Measurements from ENCODE around the gene IRF2.
A peak's percentile ranks its signal among the peaks of the same experiment; 100 is the strongest.

IRF2 gene

DNA sequence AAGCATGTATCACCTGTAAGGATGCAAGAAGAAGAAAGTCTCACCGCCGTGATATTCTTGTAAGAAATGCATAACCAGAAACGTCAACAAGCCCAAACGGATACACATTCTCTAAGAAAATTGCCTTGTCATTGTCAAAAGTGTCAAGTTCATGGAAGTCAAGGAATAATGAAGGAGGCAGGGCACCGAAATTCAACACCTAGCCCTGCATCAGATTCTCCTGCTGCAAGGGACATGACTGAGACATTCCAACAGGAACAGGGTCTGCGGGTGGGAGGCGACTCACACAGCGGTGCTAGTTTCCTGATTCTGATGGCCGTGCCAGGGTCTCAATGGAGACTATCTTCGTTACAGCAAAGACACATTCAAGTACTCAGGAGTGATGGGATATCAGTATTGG is 26.7 kb downstream of the IRF2 start:
- Histone ChIP-seq H3K4me1 (ENCODE audit: control insufficient read depth, insufficient read depth, low read length) (peaks cover 33% of the 10 kb centered on the region), H3K4me3 (ENCODE audit: low read length) (no peak overlapping the region), H3K36me3 (ENCODE audit: insufficient read depth, low read length) (no peaks in the 10 kb centered on the region), H3K27me3 (ENCODE audit: control insufficient read depth, insufficient read depth, low read length) (no peaks in the 10 kb centered on the region), H3K9ac (ENCODE audit: low read depth, low read length) (no peak overlapping the region), H3K4me2 (ENCODE audit: low read length) (no peak overlapping the region), H3K9me3 (replicated peaks; ENCODE audit: low read length) (no peaks in the 10 kb centered on the region)

DNA sequence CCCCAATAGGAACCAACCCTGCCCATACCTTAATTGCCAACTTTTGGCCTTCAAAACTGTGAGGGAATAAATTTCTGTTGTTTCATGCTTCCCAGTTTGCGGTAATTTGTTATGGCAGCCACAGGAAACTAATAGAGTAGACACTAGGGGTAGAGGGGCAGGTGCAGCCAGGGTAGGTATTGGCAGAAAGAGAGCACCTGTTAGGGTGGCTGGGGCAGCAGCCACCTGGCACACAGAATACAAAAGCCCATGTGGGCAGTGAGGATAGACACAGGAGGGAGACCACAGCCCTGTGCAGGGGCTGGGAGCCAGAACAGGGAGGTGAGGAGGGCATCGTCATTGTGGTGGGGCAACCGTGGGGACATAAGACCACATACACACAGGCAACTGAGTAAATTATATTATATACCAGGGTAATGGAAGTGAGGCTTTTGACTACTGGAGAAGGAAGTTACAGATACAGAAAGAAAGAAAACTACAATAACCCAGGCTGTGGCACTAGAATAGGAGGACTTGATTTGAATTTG is 28.2 kb downstream of the IRF2 start:
- peaks cover 40% of the 10 kb centered on the region for H3K4me1 ChIP-seq (ENCODE audit: control insufficient read depth, insufficient read depth, low read length)
- H3K9ac ChIP-seq (ENCODE audit: low read depth, low read length) = no peak overlapping the region
- no peak overlapping the region for H3K4me3 ChIP-seq (ENCODE audit: low read length)
- H3K27me3 ChIP-seq (ENCODE audit: control insufficient read depth, insufficient read depth, low read length) = no peaks in the 10 kb centered on the region
- H3K4me2 ChIP-seq (ENCODE audit: low read length) = no peak overlapping the region
- H3K9me3 ChIP-seq (replicated peaks; ENCODE audit: low read length) = no peaks in the 10 kb centered on the region
- H3K36me3 ChIP-seq (ENCODE audit: insufficient read depth, low read length) = no peaks in the 10 kb centered on the region

DNA sequence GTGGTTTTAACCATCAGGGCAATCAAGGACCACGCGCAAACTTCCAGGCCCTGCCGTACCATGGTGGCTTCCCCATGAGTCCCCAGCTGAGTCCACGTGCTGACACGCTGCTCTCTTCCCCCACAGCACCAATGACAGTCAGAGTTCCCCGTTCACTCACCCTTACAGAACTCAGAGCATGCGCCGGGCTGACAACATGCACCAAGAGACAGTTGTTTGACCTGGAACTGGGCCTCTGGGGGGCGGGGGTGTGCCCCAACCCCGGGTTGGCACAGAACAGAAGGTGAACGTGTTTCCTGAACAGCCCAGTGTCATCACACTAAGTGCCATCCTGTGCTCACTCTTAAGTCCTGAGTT is 29.4 kb downstream of the IRF2 start:
- Histone ChIP-seq H3K36me3 (ENCODE audit: insufficient read depth, low read length) (no peaks in the 10 kb centered on the region), H3K9me3 (replicated peaks; ENCODE audit: low read length) (no peaks in the 10 kb centered on the region), H3K4me3 (ENCODE audit: low read length) (no peak overlapping the region), H3K9ac (ENCODE audit: low read depth, low read length) (no peak overlapping the region), H3K27me3 (ENCODE audit: control insufficient read depth, insufficient read depth, low read length) (no peaks in the 10 kb centered on the region), H3K4me2 (ENCODE audit: low read length) (no peak overlapping the region), H3K4me1 (ENCODE audit: control insufficient read depth, insufficient read depth, low read length) (peaks cover 30% of the 10 kb centered on the region)

DNA sequence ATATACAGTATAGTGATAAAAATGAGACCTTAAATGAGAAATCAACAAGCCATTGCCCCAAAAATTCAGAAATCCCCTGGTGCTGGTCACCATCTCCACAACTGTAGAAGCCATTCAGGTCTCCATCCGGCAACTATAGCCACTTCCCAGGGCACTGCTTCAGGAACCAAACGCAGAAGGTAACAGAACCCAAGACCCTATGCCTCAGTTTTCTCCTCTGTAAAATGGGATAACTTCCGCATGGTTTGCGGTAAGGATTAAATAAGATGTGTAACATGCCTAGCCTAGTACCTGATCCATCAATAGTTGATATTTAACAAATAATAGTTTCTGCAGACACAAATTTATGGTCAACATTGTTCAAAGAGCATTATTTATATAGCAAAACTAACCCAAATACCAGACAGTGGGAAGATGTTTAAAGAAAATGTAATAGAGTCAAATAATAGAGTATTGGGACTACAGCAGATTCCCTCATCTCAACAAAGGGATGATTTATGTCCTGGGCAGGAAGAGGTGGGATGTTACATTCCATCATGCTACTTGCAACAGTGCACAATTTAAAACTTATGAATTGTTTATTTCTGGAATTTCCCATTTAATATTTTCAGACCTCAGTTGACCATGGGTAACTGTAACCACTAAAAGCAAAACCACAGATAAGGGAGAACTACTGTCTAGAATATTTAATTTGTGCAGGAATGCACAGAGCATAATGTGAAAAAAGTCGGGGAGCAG is 30.0 kb downstream of the IRF2 start:
- Histone ChIP-seq H3K4me3 (ENCODE audit: low read length) (no peak overlapping the region), H3K9me3 (replicated peaks; ENCODE audit: low read length) (no peaks in the 10 kb centered on the region), H3K36me3 (ENCODE audit: insufficient read depth, low read length) (no peaks in the 10 kb centered on the region), H3K9ac (ENCODE audit: low read depth, low read length) (no peak overlapping the region), H3K4me2 (ENCODE audit: low read length) (no peak overlapping the region), H3K4me1 (ENCODE audit: control insufficient read depth, insufficient read depth, low read length) (peaks cover 25% of the 10 kb centered on the region), H3K27me3 (ENCODE audit: control insufficient read depth, insufficient read depth, low read length) (no peaks in the 10 kb centered on the region)

DNA sequence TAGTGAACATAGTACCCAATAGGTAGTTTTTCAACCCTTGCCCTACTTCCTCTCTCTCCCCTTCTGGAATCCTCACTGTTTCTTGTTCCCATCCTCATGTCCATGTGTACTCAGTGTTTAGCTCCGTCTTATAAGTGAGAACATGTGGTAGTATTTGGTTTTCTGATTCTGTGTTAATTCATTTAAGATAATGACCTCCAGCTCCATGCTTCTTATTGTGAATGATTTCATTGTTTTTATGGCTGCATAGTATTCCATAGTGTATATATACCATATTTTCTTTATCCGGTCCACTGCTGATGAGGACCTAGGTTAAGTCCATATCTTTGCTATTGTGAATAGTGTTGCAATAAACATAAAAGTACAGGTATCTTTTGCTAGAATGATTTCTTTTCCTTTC is 31.0 kb downstream of the IRF2 start:
- Histone ChIP-seq H3K4me3 (ENCODE audit: low read length) (no peak overlapping the region), H3K9ac (ENCODE audit: low read depth, low read length) (no peak overlapping the region), H3K4me2 (ENCODE audit: low read length) (no peak overlapping the region), H3K27me3 (ENCODE audit: control insufficient read depth, insufficient read depth, low read length) (no peaks in the 10 kb centered on the region), H3K9me3 (replicated peaks; ENCODE audit: low read length) (no peaks in the 10 kb centered on the region), H3K4me1 (ENCODE audit: control insufficient read depth, insufficient read depth, low read length) (peaks cover 14% of the 10 kb centered on the region), H3K36me3 (ENCODE audit: insufficient read depth, low read length) (no peaks in the 10 kb centered on the region)

DNA sequence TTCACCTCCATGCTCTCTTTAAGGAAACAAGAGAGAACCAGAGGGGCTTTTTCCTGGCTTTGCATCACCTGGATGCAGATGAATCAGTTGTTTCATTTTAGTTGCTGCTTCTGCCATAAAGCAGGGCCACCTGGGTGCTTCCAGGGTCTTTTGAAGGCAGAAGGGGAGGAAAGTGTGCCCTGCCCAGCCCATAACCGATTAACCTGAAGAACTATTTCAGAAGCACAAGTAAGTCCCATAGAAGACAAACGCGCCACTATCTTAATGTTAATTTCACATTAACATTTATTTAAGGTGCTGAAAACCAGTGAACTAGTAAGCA is 32.1 kb downstream of the IRF2 start:
- peaks cover 8% of the 10 kb centered on the region for H3K4me1 ChIP-seq (ENCODE audit: control insufficient read depth, insufficient read depth, low read length)

DNA sequence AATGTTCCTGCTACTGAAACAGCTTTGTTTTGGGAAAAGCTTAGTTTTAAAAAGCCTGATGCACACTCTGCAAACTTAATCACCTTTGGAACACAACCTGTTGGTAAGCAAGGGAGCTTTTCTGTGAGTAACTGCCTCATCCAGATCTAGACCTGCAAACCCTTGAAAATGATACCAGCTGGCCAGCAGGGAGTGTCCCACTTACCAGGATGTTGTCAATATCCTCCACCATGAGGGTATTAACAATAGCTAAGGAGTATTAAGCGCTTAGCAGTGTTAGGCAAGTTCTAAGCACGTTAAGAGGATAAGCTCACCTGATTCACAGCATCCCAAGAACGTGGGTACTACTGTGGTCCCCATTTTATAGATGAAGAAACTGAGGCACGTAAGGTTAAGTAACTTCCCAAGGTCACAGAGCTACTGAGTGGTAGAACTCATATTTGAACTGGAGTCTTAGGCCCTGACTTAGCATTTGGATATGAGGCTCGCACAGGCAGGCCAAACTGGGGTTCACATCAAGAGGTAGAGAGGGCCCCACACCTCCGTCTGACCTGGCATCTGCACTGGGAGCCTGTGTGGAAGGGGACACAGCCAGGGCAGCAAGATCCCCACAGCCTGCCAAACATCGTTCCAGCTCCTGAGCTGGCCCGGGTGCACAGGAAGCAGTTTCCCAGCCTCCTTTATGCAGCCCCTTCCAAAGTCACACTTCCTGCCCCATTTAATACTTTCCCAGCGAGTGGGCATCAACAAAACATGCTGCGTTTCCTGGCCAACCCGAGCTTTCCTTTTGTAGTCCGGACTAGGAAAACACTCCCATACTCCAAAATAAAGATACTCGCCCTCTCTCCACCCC is 32.7 kb downstream of the IRF2 start:
- H3K36me3 ChIP-seq (ENCODE audit: insufficient read depth, low read length) = no peaks in the 10 kb centered on the region
- peaks cover 8% of the 10 kb centered on the region for H3K4me1 ChIP-seq (ENCODE audit: control insufficient read depth, insufficient read depth, low read length)
- H3K4me2 ChIP-seq (ENCODE audit: low read length) = peak overlapping the region; percentile 22
- H3K4me3 ChIP-seq (ENCODE audit: low read length) = no peak overlapping the region
- no peaks in the 10 kb centered on the region for H3K9me3 ChIP-seq (replicated peaks; ENCODE audit: low read length)
- H3K9ac ChIP-seq (ENCODE audit: low read depth, low read length) = peak overlapping the region; percentile 28
- no peaks in the 10 kb centered on the region for H3K27me3 ChIP-seq (ENCODE audit: control insufficient read depth, insufficient read depth, low read length)

More for the DNA sequence above, 32.1 kb downstream of the IRF2 start:
- H3K9me3 ChIP-seq (replicated peaks; ENCODE audit: low read length) = no peaks in the 10 kb centered on the region
- no peaks in the 10 kb centered on the region for H3K36me3 ChIP-seq (ENCODE audit: insufficient read depth, low read length)
- peak overlapping the region; percentile 22 for H3K4me2 ChIP-seq (ENCODE audit: low read length)
- H3K4me3 ChIP-seq (ENCODE audit: low read length) = no peak overlapping the region
- H3K27me3 ChIP-seq (ENCODE audit: control insufficient read depth, insufficient read depth, low read length) = no peaks in the 10 kb centered on the region
- peak overlapping the region; percentile 28 for H3K9ac ChIP-seq (ENCODE audit: low read depth, low read length)

DNA sequence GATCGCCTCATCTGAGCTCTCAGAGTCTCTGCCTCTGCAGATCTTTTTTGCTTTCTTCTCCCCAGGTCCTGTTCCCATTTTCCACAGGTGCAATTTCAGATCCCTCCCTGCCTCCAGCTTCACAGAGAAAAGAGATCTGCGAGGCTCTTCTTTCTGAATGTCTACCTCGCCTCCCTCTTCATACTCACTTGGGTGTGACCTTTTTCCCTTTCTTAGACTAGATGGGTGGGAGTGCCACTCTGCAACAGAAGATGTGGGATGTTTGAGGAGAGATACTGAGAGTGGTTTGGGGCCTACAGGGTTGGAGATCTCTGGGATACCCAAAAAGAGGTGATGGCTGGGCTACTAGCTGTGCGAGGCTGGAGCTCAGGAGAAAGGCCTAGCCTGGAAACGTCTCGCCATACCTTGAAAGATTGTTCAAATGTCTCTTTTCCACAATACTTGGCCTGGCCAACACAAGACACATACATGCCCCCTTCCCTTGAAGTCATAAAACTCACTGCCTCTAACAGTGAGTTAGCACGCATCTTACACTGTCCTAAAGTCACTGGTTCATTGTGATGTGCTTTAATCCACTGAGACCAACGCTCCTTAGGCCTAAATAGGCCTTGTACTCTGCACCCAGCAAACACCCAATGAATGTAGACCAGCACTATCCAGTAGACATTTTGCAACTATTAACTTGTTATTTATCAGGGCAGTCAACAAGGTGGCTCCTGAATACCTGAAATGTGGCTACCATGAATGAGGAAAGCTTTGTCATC is 33.6 kb downstream of the IRF2 start:
- Histone ChIP-seq H3K4me2 (ENCODE audit: low read length) (no peak overlapping the region), H3K4me1 (ENCODE audit: control insufficient read depth, insufficient read depth, low read length) (peaks cover 8% of the 10 kb centered on the region), H3K27me3 (ENCODE audit: control insufficient read depth, insufficient read depth, low read length) (no peaks in the 10 kb centered on the region), H3K9ac (ENCODE audit: low read depth, low read length) (no peak overlapping the region), H3K9me3 (replicated peaks; ENCODE audit: low read length) (no peaks in the 10 kb centered on the region), H3K36me3 (ENCODE audit: insufficient read depth, low read length) (no peaks in the 10 kb centered on the region), H3K4me3 (ENCODE audit: low read length) (no peak overlapping the region)

DNA sequence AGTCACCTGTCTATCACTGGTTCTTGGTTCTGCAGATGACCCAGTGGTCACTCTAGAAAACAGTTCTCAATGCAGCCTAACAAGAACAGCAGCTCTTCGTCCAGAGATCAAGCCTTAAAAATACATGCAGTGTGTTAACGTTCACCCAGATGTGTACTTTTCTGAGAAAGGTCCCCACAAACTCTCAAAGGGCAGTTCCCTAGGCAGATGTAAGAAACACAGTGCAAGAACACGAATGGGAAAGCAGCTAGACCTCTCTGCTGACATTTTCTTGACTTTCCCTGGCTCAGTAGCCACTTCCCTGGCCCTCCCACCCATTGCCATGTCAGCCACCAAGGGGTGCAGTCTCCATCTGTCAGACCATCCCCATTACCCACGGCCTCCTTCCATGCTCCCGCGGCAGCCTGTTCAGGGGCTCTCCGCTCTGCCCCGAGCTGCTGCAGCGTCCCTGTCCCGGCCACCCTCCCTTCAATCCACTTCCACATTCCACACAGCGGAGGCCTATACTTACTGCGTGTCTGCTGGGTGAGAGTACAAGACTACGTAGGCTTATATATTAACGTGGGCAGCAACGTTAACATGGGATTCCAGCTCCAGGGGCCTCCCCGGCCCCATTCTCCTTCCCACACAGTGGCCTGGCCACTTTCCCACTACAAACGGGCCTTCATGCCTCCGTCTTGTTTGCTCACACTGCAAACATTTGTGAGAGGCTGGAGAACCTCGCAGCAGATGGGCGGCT is 34.3 kb downstream of the IRF2 start:
- Histone ChIP-seq H3K4me3 (ENCODE audit: low read length) (no peak overlapping the region), H3K4me2 (ENCODE audit: low read length) (no peak overlapping the region), H3K27me3 (ENCODE audit: control insufficient read depth, insufficient read depth, low read length) (no peaks in the 10 kb centered on the region), H3K4me1 (ENCODE audit: control insufficient read depth, insufficient read depth, low read length) (peaks cover 8% of the 10 kb centered on the region), H3K9me3 (replicated peaks; ENCODE audit: low read length) (no peaks in the 10 kb centered on the region), H3K9ac (ENCODE audit: low read depth, low read length) (no peak overlapping the region), H3K36me3 (ENCODE audit: insufficient read depth, low read length) (no peaks in the 10 kb centered on the region)

DNA sequence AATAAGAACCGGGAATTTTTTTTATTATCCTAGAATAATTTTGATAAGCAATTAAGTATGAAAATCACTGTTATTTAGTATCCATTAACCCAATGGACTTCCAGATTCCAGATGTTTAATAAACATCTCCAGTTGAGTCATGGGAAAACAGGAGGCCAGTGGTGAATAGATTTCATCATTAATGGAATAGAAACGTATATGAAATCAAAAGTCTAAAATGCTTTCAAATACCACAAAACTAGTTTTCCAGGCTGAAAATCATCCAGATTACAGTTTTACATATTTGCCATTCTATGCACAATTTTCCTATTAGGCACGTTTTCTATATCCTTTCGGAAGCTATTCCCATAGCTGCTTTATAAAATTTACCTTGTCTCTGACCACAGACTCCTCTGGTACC is 35.0 kb downstream of the IRF2 start:
- H3K4me1 ChIP-seq (ENCODE audit: control insufficient read depth, insufficient read depth, low read length) = peaks cover 12% of the 10 kb centered on the region
- H3K27me3 ChIP-seq (ENCODE audit: control insufficient read depth, insufficient read depth, low read length) = no peaks in the 10 kb centered on the region
- H3K4me2 ChIP-seq (ENCODE audit: low read length) = no peak overlapping the region
- no peaks in the 10 kb centered on the region for H3K9me3 ChIP-seq (replicated peaks; ENCODE audit: low read length)
- H3K9ac ChIP-seq (ENCODE audit: low read depth, low read length) = no peak overlapping the region
- no peak overlapping the region for H3K4me3 ChIP-seq (ENCODE audit: low read length)
- no peaks in the 10 kb centered on the region for H3K36me3 ChIP-seq (ENCODE audit: insufficient read depth, low read length)

DNA sequence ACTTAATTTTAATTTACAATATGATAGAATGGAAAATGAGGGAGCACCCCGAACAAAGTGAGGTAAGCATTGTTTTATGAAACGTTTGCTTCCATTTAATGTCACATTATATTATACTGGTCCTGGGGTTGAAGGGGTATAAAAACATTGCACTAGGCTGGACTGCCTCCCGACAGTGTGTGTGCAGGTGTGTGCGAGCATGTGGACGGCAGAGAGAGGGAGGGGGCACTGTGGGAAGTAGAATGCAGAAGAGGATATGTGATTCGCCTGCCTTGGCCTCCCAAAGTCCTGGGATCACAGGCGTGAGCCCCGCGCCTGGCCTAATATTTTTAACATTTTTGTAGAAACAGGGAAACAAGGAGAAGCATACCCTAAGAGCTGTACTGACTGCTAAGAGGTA is 36.0 kb downstream of the IRF2 start:
- Histone ChIP-seq H3K36me3 (ENCODE audit: insufficient read depth, low read length) (no peaks in the 10 kb centered on the region), H3K4me2 (ENCODE audit: low read length) (no peak overlapping the region), H3K4me1 (ENCODE audit: control insufficient read depth, insufficient read depth, low read length) (peaks cover 16% of the 10 kb centered on the region), H3K4me3 (ENCODE audit: low read length) (no peak overlapping the region), H3K27me3 (ENCODE audit: control insufficient read depth, insufficient read depth, low read length) (no peaks in the 10 kb centered on the region), H3K9ac (ENCODE audit: low read depth, low read length) (no peak overlapping the region), H3K9me3 (replicated peaks; ENCODE audit: low read length) (no peaks in the 10 kb centered on the region)

Data from skeletal muscle satellite cell (primary cell).